GM12878 (cell line): ENCODE data around the gene MTMR1.

Experiments
- BHLHE40 ChIP-seq, 2 experiments: fragments of 450-650 bp in 1 of 2; IDR thresholded peaks; 2 replicates each; pipeline ENCODE4 v1.6.1; 2011 to 2017; ENCODE audit warnings: low read depth in 2 of 2, borderline replicate concordance in 1 of 2, improper control_type of control experiment in 1 of 2, low read length in 1 of 2, mild to moderate bottlenecking in 1 of 2
- CEBPB ChIP-seq, 2 experiments: fragments of 150-350 bp in 1 of 2; IDR thresholded peaks; 2 replicates each; pipeline ENCODE4 v1.6.1; 2012 to 2014; ENCODE audit warnings: low read depth in 2 of 2, low read length in 2 of 2, borderline replicate concordance in 1 of 2, inconsistent platforms in 1 of 2
- CHD4 ChIP-seq: fragments of 200-600 bp; sonication (generic); IDR thresholded peaks from 2 replicates; pipeline ENCODE4 v1.6.1; 2016; ENCODE audit warnings: mild to moderate bottlenecking
- E2F4 ChIP-seq: IDR thresholded peaks from 2 replicates; pipeline ENCODE4 v1.6.1; 2012; ENCODE audit warnings: low read depth, low read length, improper control_type of control experiment
- GABPA ChIP-seq: IDR thresholded peaks from 2 replicates; pipeline ENCODE4 v1.6.1; 2014; ENCODE audit warnings: antibody characterized with exemption, low read depth, mild to moderate bottlenecking, inconsistent platforms
- MLLT1 ChIP-seq: fragments of 450-650 bp; IDR thresholded peaks from 2 replicates; pipeline ENCODE4 v1.6.1; 2016; ENCODE audit warnings: mild to moderate bottlenecking
- MTA3 ChIP-seq: IDR thresholded peaks from 2 replicates; pipeline ENCODE4 v1.6.1; 2012; ENCODE audit warnings: low read length, inconsistent platforms, borderline replicate concordance
- NRF1 ChIP-seq: conservative IDR thresholded peaks from 2 replicates; pipeline ENCODE4 v1.6.1; 2011; ENCODE audit warnings: mild to moderate bottlenecking, low read depth, low read length, improper control_type of control experiment
- POLR2A ChIP-seq: IDR thresholded peaks from 2 replicates; pipeline ENCODE4 v1.6.1; 2011; ENCODE audit warnings: low read depth, mild to moderate bottlenecking, low read length
- SRF ChIP-seq, 2 experiments: IDR thresholded peaks; 2 replicates each; pipeline ENCODE4 v1.6.1; 2011; ENCODE audit warnings: low read depth in 2 of 2, low read length in 2 of 2, mild to moderate bottlenecking in 1 of 2, moderate library complexity in 1 of 2
- TF ChIP-seq, protein P1 (sequence below): fragments of 450-650 bp; IDR thresholded peaks from 2 replicates; pipeline ENCODE4 v1.6.1; 2018; ENCODE audit warnings: borderline replicate concordance, mild to moderate bottlenecking; ENCODE audit not compliant: partially characterized antibody
- TF ChIP-seq, protein P2 (sequence below), 3 experiments: IDR thresholded peaks in 2 of 3; conservative IDR thresholded peaks in 1 of 3; 2 replicates each; pipeline ENCODE4 v1.5.1; 2011; ENCODE audit warnings: low read depth in 3 of 3, low read length in 3 of 3, mild to moderate bottlenecking in 3 of 3, control low read depth in 2 of 3, moderate library complexity in 2 of 3, inconsistent platforms in 1 of 3, mixed read lengths in 1 of 3; ENCODE audit not compliant: control insufficient read depth in 2 of 3, insufficient read depth in 1 of 3; ENCODE audit errors: extremely low read depth in 1 of 3

DNA sequence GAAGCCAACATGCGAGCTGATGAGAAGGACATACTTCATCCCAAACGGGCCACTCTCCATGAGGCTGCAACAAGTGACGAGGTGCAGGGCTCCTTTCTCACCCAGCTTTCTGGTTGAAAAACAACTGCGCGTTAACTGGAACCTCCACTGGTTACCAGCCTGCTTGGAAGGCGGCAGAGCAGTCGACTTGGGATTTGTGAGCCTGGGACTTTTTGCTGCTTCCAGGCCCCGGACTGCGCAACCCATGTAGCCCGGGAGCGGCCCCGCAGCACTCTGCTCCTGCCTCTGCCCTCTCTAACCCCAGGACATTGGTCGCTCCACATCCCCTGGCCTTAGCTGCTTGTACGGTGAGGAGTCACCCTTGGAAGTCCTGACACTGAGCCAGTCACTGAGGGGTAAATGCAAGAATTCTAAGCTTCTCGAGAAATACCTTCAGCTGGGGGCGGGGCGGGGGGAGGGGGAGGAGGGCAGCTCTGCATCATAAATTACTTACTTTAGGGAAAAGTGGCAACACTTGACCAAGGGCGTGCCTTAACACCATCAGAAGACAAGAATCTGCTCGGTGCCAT lies 72.7 kb downstream of the MTMR1 start:
- TF ChIP-seq MTA3 (no peak), MLLT1 (no peak), E2F4 (no peak), GABPA (no peak), POLR2A (no peak), CHD4 (no peak), NRF1 (no peak), BHLHE40 (IDR thresholded peaks at IDR 0.05; ENCODE audit: borderline replicate concordance in 1 of 2, low read depth in 2 of 2, low read length in 1 of 2) (no peak), CEBPB (IDR thresholded peaks at IDR 0.05; ENCODE audit: borderline replicate concordance in 1 of 2, low read depth in 2 of 2, low read length in 2 of 2) (no peak), SRF (IDR thresholded peaks at IDR 0.05; ENCODE audit: low read depth in 2 of 2, low read length in 2 of 2) (no peak)
- TF ChIP-seq, protein P1, sequence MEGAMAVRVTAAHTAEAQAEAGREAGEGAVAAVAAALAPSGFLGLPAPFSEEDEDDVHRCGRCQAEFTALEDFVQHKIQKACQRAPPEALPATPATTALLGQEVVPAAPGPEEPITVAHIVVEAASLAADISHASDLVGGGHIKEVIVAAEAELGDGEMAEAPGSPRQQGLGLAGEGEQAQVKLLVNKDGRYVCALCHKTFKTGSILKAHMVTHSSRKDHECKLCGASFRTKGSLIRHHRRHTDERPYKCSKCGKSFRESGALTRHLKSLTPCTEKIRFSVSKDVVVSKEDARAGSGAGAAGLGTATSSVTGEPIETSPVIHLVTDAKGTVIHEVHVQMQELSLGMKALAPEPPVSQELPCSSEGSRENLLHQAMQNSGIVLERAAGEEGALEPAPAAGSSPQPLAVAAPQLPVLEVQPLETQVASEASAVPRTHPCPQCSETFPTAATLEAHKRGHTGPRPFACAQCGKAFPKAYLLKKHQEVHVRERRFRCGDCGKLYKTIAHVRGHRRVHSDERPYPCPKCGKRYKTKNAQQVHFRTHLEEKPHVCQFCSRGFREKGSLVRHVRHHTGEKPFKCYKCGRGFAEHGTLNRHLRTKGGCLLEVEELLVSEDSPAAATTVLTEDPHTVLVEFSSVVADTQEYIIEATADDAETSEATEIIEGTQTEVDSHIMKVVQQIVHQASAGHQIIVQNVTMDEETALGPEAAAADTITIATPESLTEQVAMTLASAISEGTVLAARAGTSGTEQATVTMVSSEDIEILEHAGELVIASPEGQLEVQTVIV: no peak
- TF ChIP-seq, protein P2, sequence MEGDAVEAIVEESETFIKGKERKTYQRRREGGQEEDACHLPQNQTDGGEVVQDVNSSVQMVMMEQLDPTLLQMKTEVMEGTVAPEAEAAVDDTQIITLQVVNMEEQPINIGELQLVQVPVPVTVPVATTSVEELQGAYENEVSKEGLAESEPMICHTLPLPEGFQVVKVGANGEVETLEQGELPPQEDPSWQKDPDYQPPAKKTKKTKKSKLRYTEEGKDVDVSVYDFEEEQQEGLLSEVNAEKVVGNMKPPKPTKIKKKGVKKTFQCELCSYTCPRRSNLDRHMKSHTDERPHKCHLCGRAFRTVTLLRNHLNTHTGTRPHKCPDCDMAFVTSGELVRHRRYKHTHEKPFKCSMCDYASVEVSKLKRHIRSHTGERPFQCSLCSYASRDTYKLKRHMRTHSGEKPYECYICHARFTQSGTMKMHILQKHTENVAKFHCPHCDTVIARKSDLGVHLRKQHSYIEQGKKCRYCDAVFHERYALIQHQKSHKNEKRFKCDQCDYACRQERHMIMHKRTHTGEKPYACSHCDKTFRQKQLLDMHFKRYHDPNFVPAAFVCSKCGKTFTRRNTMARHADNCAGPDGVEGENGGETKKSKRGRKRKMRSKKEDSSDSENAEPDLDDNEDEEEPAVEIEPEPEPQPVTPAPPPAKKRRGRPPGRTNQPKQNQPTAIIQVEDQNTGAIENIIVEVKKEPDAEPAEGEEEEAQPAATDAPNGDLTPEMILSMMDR (IDR thresholded peaks at IDR 0.05 in 2 of 3, conservative IDR thresholded peaks at IDR 0.05 in 1 of 3; ENCODE audit: control insufficient read depth in 2 of 3, extremely low read depth in 1 of 3, insufficient read depth in 1 of 3, low read depth in 3 of 3, low read length in 3 of 3): no peak
